Small intestine (tissue), 7 donors: ENCODE data around the gene SCCPDH. TPM values are rescaled to one million over a fixed set of nuclear protein-coding genes. Genes with fewer than 3 reads are reported as not detected.

Experiments used
- DNase-seq, 2 donors: peaks; one replicate each; pipeline versions ENCODE4 v3.0.0 to v3.0.0-alpha.2; 2013
- FAIRE-seq: peaks from 2 replicates; lab custom pipeline; 2012; peaks lifted over from hg19 to GRCh38; lab: Jason Lieb, UNC
- H3K27ac ChIP-seq, 3 donors: one replicate each; pipeline ENCODE4 v1.5.1; 2013; ENCODE audit warnings: low read length in 2 of 3, mild to moderate bottlenecking in 2 of 3, control low read depth in 1 of 3, inconsistent platforms in 1 of 3, low read depth in 1 of 3, moderate library complexity in 1 of 3
- H3K27me3 ChIP-seq, 3 donors: one replicate each; pipeline ENCODE4 v1.6.1; 2013; ENCODE audit warnings: low read length in 3 of 3, inconsistent platforms in 1 of 3; ENCODE audit not compliant: control insufficient read depth in 3 of 3, insufficient read depth in 3 of 3
- H3K36me3 ChIP-seq, 3 donors: one replicate each; pipeline ENCODE4 v1.6.1; 2013; ENCODE audit warnings: low read length in 3 of 3, inconsistent platforms in 1 of 3, low read depth in 1 of 3, mild to moderate bottlenecking in 1 of 3, moderate library complexity in 1 of 3; ENCODE audit not compliant: control insufficient read depth in 3 of 3, insufficient read depth in 2 of 3
- H3K4me1 ChIP-seq, 3 donors: one replicate each; pipeline ENCODE4 v1.6.1; 2013; ENCODE audit warnings: low read length in 2 of 3, inconsistent platforms in 1 of 3, low read depth in 1 of 3, mild to moderate bottlenecking in 1 of 3, moderate library complexity in 1 of 3; ENCODE audit not compliant: control insufficient read depth in 3 of 3, insufficient read depth in 2 of 3
- H3K4me3 ChIP-seq, 3 donors: one replicate each; pipeline ENCODE4 v1.5.1; 2013; ENCODE audit warnings: low read length in 3 of 3, control low read depth in 1 of 3, inconsistent platforms in 1 of 3, low read depth in 1 of 3, mild to moderate bottlenecking in 1 of 3, moderate library complexity in 1 of 3
- H3K9me3 ChIP-seq, 2 donors: one replicate each; pipeline ENCODE4 v1.6.1; 2013; ENCODE audit warnings: low read depth in 1 of 2, low read length in 1 of 2; ENCODE audit not compliant: control insufficient read depth in 2 of 2, insufficient read depth in 1 of 2
- WGBS, 3 donors: extraction: QIAGEN DNeasy Blood & Tissue Kit; methylation state at CpG; one replicate each; pipeline ENCODE4 v1.1.7; 2013; 5-methylcytosine and 5-hydroxymethylcytosine counted together
- polyA plus RNA-seq, 4 donors: library from polyadenylated mRNA; stranded (reverse) in 3 of 4; unstranded in 1 of 4; fragments of 200-250 nt in 3 of 4; fragments of 120-200 nt in 1 of 4; gene quantifications; one replicate each; pipeline versions ENCODE4 v1.2.1 to v1.2.3, GENCODE V29; 2013
- donor health status: healthy with polysubstance abuse.
- donor health status: control.
- donor health status: control.
- donor health status: Bipolar disorder and iron deficiency.
- donor health status: healthy.

The SCCPDH gene
- polyA plus RNA-seq, 4 donors = 27.1 to 48.3 (median 32.0) TPM

DNA sequence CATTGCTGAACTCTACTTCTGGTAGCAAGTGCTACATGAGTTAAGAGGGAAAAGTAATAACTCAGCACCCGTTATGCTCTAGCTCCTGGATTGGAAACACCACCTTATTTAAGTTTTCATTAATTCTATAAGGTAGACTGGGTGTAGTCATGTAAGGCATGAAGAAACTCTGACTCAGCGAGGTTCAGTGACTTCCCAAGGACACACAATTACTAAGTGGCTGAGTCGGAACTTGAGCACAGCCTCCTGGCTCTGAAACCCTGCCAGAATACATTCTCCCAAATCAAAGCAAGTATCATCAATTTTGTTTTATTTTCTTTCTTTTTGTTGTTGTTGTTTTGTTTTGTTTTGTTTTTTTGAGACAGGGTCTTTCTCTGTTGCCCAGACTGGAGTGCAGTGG lies 29.1 kb upstream of the SCCPDH start:
- Histone ChIP-seq H3K4me3 (no peak overlapping the region), H3K36me3 (no peaks in the 10 kb centered on the region), H3K27ac (peak overlapping the region in 1 of 3 donors; percentile 24), H3K27me3 (no peaks in the 10 kb centered on the region), H3K9me3 (peaks cover 0 to 13% of the 10 kb centered on the region in 2 donors), H3K4me1 (peaks cover 0 to 7% (median 0%) of the 10 kb centered on the region in 3 donors)
- DNase-seq (peak in 1 of 2 donors; percentile 57), FAIRE-seq (no peak)
- 61 to 87% (median 64%) methylated on average over 3 of the region's 3 CpGs for WGBS, 3 donors

DNA sequence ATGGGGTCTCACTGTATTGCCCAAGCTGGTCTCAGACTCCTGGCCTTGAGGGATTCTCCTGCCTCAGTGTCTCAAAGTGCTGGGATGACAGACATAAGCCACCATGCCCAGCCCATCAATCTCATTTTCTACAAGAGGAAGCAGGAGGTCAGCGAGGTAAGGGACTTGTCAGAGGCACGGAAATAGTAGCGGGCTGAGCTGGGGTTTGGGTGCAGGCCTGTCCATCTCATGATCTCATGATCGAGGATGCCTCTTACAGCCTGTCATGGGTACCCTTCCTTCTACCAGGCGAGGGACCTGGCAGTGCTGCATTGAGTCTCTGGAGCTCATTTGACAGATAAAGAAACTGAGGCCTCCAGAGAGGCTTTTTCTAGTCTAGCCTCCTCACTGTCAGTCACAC lies 28.5 kb upstream of the SCCPDH start:
- WGBS, 3 donors = 93 to 99% (median 96%) methylated on average over 5 of the region's 5 CpGs
- Histone ChIP-seq H3K36me3 (no peaks in the 10 kb centered on the region), H3K9me3 (peaks cover 0 to 13% of the 10 kb centered on the region in 2 donors), H3K4me1 (peaks cover 0 to 6% (median 0%) of the 10 kb centered on the region in 3 donors), H3K27ac (no peak overlapping the region), H3K4me3 (no peak overlapping the region), H3K27me3 (no peaks in the 10 kb centered on the region)
- no peak for FAIRE-seq
- no peak for DNase-seq

DNA sequence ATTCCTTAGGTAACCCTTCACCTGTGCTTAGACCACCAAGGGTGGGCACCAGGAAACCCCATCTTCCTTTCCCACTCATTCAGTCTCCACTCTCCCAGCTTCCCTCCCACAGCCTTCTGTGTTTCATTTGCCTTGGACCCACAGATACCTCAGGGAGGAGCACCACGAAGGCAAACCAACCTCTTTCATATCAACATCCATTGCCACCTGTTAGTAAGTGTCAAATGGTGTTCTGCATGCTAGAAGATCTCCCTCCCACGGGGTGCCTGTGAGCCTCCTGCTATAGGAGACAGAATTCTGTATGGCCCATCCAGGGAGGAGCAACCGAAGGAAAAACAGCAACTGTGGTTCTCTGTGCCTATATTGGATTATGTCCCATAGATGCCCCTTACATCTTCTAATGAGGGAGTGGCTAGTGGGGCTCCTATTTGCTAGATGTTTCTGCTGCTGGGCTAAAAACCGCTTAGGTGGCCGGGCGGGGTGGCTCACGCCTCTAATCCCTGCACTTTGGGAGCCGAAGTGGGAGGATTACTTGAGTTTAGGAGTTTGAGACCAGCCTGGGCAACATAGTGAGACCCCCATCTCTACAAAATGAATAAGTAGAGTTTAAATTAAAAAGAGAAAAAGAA lies 25.6 kb upstream of the SCCPDH start:
- FAIRE-seq = no peak
- Histone ChIP-seq H3K27ac (no peak overlapping the region), H3K4me1 (peaks cover 0 to 6% (median 0%) of the 10 kb centered on the region in 3 donors), H3K36me3 (no peaks in the 10 kb centered on the region), H3K9me3 (peaks cover 0 to 10% of the 10 kb centered on the region in 2 donors), H3K4me3 (peak overlapping the region in 1 of 3 donors; percentile 37), H3K27me3 (no peaks in the 10 kb centered on the region)
- WGBS, 3 donors = 58 to 71% (median 65%) methylated on average over 8 of the region's 8 CpGs
- no peak for DNase-seq

DNA sequence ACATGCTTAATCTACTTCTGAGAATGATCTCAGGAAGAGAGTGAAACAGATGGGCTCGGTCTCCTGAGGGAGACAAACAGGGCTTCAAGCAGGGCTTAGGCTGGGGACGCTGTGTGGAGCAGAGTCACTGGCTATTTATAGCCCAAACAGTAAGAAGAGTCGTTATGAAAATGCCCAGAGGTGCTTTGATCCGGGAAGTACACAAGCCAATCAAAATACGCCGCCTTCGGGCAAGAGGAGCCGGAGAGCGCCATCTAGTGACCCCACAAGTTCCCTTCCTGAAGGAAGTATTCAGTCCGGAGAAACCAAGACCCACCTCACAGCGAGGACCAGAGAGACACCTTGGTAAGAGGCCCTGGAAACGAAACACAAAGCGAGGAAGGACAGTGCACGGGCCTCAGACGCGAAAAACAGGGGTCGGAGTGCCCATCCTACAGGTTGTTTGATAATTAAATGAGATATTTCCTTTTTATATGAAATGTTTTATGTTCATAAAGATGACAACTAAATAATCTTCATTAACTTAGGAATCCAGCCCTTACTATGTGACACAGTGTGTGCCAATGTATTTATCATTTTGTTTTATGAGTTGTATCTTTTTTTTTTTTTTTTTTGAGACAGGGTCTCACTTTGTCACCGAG lies 25.0 kb upstream of the SCCPDH start:
- 6% methylated on average over 18 of the region's 18 CpGs for WGBS, 3 donors

DNA sequence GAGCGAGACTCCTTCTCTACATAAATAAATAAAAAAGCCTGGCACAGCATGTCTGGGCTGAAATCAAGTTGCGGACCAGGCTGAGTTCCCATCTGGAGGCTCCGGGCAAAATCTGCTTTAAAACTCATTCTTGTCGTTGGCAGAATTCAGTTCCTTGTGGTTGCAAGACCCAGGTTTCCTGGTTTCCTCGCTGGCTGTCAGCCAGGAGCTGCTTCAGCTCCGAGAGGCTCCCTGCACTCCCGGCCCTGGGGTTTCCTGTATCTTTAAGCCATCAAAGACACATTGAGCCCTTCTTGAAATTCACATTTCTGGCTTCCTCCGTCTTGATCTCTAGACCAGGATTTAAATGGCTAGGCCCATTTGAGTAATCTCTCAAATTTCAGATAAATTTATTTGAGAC lies 20.6 kb upstream of the SCCPDH start:
- peaks cover 0 to 2% (median 0%) of the 10 kb centered on the region in 3 donors for H3K4me1 ChIP-seq
- FAIRE-seq (no peak), DNase-seq (peak in 1 of 2 donors; percentile 61)
- H3K36me3 ChIP-seq = no peaks in the 10 kb centered on the region
- 30 to 35% (median 30%) methylated on average over 8 of the region's 8 CpGs for WGBS, 3 donors
- H3K27ac ChIP-seq = peak overlapping the region in 1 of 3 donors; percentile 32
- H3K27me3 ChIP-seq = no peaks in the 10 kb centered on the region
- H3K4me3 ChIP-seq = no peak overlapping the region
- no peaks in the 10 kb centered on the region for H3K9me3 ChIP-seq

More for the DNA sequence above, 25.0 kb upstream of the SCCPDH start:
- H3K9me3 ChIP-seq = peaks cover 0 to 7% of the 10 kb centered on the region in 2 donors
- H3K36me3 ChIP-seq = no peaks in the 10 kb centered on the region
- no peak for FAIRE-seq
- DNase-seq = peak; percentile 91
- peak overlapping the region in 1 of 3 donors; percentile 46 for H3K27ac ChIP-seq
- peaks cover 0 to 6% (median 0%) of the 10 kb centered on the region in 3 donors for H3K4me1 ChIP-seq
- no peaks in the 10 kb centered on the region for H3K27me3 ChIP-seq
- H3K4me3 ChIP-seq = peak overlapping the region in 1 of 3 donors; percentile 37

DNA sequence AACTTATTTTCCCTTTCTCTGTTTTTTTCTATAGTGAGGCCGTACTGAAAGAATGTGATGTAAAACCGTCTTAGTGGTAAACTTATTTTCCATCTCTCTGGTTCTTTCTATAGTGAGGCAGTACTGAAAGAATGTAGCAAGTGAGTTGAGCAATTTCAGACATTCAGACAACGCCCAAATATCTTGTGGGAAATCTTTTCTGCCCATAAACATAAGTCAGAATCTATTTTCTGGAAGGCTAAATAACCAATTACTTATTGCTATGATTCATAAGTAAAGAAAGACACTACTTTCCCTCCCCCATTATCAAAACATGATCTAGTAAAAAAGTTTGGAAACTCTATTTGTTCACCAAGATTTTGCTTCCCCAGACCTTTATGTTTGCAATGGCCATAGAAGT lies 18.8 kb upstream of the SCCPDH start:
- Histone ChIP-seq H3K27me3 (no peaks in the 10 kb centered on the region), H3K4me1 (peaks cover 0 to 10% (median 0%) of the 10 kb centered on the region in 3 donors), H3K4me3 (no peak overlapping the region), H3K9me3 (peaks cover 0 to 2% of the 10 kb centered on the region in 2 donors), H3K27ac (peak overlapping the region in 1 of 3 donors; percentile 21), H3K36me3 (no peaks in the 10 kb centered on the region)
- WGBS, 3 donors = 60 to 69% (median 64%) methylated on average over 3 of the region's 3 CpGs
- DNase-seq = no peak
- no peak for FAIRE-seq

DNA sequence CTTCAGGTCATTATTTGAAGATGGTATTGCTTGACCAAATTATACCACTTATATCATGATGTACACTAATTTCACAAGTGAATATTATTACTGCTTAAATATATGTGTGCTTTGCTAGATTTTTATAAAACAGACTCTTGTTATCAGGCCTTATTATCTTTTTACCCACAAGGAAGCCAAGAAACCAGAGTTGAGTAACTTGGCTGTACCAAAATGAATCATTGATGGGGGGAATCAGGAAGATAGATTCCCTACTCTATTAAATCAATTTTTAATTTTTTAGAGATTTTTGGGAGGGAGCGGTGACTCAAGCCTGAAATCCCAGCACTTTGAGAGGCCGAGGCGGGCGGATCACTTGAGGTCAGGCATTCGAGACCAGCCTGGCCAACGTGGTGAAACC lies 16.0 kb upstream of the SCCPDH start:
- 88 to 93% (median 92%) methylated on average over 6 of the region's 6 CpGs for WGBS, 3 donors
- DNase-seq = no peak
- no peak for FAIRE-seq
- Histone ChIP-seq H3K4me1 (peaks cover 0 to 10% (median 0%) of the 10 kb centered on the region in 3 donors), H3K9me3 (peaks cover 0 to 7% of the 10 kb centered on the region in 2 donors), H3K4me3 (no peak overlapping the region), H3K27me3 (no peaks in the 10 kb centered on the region), H3K27ac (no peak overlapping the region), H3K36me3 (no peaks in the 10 kb centered on the region)

DNA sequence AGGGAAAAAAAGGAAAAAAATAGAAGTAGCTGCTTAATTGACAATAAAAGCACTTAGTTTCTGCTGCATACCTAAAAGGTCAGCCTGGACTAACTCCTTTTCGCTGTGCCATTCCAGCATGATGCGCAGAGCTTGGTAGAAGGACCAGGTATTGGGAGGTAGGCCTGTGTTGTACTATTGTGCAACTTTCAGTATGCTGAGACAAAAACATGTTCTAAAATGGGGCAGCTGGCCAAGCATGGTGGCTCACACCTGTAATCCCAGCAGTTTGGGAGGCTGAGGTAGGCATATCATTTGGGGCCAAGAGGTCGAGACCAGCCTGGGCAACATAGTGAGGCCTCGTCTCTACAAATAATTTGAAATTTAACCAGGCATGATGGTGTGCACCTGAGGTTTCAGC lies 15.0 kb upstream of the SCCPDH start:
- Histone ChIP-seq H3K27me3 (no peaks in the 10 kb centered on the region), H3K27ac (peak overlapping the region in 2 of 3 donors; percentile 13 to 34)

More for the DNA sequence above, 15.0 kb upstream of the SCCPDH start:
- H3K36me3 ChIP-seq = no peaks in the 10 kb centered on the region
- FAIRE-seq (no peak), DNase-seq (no peak)
- H3K9me3 ChIP-seq = peaks cover 0 to 7% of the 10 kb centered on the region in 2 donors
- H3K4me1 ChIP-seq = peaks cover 0 to 10% (median 0%) of the 10 kb centered on the region in 3 donors
- no peak overlapping the region for H3K4me3 ChIP-seq
- 82 to 90% (median 88%) methylated on average over 4 of the region's 4 CpGs for WGBS, 3 donors
